Measurements from ENCODE around the gene ADGRL1. TPM values are rescaled to one million over a fixed set of nuclear protein-coding genes. Genes with fewer than 3 reads are reported as not detected.

Gene ADGRL1
- total RNA-seq, 2 donors from 2014 or later = 21.0 to 31.2 TPM

DNA sequence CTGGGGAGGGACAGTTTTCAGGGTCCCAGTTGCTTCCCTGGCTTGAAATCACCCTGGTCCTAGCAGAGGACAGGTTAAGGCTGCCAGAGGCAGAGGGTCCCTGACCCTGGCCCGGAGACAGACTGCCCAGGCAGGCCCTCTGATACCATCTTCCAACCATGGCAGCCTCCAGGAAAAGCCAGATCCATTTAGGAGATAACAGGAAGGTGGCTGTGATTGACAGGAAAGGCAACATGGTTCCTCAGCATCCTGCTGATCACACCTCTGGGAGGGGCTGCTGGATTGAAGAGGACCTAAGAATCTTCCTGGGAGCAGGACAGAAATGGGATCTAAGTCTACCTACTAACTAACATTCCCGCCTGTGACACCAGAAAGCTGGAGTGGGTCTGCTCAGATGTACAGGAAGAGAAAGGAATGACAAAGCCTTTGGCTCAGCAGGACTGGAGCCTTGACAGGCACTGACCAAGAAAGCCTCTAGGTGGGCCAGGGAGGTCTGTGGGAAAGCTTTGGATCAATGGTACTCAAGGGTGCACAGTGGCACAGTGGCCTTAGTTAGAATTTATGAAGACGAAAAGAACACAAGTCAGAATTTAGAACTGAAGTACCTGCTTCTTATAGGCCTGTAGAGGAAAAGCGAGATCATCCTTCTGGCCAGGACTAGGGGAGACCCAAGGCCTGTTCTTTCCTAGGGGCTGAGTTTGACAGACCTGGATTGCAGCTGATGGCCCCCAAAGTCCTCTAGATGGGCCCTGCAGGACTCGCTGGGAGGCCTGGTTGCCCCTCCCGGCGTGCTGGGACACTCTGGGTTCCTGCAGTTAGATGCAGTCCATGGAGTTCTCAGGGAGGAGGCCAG lies 86.1 kb downstream of the ADGRL1 start:
- Histone ChIP-seq H3K9me3 (no peaks in the 10 kb centered on the region), H3K4me3 (no peak overlapping the region), H3K4me1 (peaks cover 0 to 46% of the 10 kb centered on the region in 2 donors), H3K36me3 (no peaks in the 10 kb centered on the region), H3K27me3 (no peaks in the 10 kb centered on the region), H3K27ac (peak overlapping the region; percentile 96 to 99)
- DNase-seq (ENCODE audit: low spot score) = no peak
- TF ChIP-seq, protein P1, sequence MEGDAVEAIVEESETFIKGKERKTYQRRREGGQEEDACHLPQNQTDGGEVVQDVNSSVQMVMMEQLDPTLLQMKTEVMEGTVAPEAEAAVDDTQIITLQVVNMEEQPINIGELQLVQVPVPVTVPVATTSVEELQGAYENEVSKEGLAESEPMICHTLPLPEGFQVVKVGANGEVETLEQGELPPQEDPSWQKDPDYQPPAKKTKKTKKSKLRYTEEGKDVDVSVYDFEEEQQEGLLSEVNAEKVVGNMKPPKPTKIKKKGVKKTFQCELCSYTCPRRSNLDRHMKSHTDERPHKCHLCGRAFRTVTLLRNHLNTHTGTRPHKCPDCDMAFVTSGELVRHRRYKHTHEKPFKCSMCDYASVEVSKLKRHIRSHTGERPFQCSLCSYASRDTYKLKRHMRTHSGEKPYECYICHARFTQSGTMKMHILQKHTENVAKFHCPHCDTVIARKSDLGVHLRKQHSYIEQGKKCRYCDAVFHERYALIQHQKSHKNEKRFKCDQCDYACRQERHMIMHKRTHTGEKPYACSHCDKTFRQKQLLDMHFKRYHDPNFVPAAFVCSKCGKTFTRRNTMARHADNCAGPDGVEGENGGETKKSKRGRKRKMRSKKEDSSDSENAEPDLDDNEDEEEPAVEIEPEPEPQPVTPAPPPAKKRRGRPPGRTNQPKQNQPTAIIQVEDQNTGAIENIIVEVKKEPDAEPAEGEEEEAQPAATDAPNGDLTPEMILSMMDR (IDR thresholded peaks at IDR 0.05) = no peak

DNA sequence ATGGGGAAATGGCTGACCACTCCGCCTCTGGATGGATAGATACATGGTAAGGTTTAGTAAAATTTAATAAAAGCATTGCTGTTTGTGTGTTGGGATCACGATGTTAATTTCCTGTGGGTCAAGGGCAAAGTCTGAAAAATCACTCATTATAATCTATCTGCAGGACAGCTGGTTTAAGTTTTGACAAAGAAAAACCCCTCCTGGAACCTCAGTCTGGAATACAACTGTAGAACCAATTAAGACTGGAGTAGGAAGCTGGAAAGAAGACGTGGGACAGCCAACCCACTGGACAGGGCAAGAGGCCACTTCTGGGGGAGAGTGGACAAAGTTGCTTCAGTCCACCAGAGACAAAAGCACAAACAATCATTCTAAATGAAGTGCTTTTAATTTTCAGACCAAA lies 86.8 kb downstream of the ADGRL1 start:
- H3K27ac ChIP-seq = peak overlapping the region; percentile 96 to 99
- TF ChIP-seq, protein P1 (IDR thresholded peaks at IDR 0.05) = no peak
- H3K36me3 ChIP-seq = no peaks in the 10 kb centered on the region
- peak overlapping the region; percentile 52 to 59 for H3K4me3 ChIP-seq
- H3K27me3 ChIP-seq = no peaks in the 10 kb centered on the region
- peaks cover 0 to 53% of the 10 kb centered on the region in 2 donors for H3K4me1 ChIP-seq
- no peak for DNase-seq (ENCODE audit: low spot score)
- no peaks in the 10 kb centered on the region for H3K9me3 ChIP-seq

DNA sequence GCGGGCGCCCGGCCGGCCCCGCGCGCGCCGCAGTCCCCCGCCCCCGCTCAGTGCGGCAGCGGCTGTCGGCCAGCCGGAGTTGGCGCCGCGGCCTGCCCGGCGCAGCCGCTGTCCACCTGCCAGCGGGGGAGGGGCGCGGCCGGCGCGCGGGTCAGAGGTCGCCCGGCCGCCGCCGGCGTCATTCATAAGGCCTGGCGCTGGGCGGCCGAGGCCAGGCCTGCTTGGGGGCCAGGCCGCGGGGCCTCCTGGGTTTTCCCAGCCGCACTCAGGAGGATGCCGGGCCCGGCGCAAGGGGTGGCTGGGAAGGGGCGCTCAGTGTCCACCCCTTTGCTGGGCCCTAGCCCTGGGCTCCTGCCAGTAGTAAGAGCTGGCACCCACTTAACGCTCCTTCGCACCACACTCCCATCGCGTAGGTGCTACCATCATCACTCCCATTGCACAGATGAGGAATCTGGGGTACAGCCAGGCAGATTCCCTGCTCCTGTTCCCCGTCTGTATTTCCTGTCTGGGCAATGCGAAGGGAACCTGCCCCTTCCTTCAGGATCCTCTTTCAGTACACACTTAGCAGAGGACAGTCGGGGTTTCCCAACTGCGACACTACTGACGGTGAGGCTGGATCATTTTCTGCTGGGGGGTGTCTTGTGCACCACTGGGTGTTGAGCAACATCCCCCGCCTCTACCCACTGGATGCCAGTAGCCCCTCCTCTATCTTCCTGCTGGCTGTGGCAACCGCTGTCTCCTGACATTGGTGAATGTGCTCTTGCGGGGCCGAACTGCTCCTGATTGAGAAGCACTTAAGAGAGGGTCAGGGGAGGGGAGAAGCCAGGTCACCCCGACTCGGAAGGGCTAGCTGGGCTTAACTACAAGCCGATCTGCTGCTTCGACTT lies 87.6 kb downstream of the ADGRL1 start:
- TF ChIP-seq, protein P1 (IDR thresholded peaks at IDR 0.05) = no peak
- H3K4me1 ChIP-seq = peaks cover 0 to 61% of the 10 kb centered on the region in 2 donors

DNA sequence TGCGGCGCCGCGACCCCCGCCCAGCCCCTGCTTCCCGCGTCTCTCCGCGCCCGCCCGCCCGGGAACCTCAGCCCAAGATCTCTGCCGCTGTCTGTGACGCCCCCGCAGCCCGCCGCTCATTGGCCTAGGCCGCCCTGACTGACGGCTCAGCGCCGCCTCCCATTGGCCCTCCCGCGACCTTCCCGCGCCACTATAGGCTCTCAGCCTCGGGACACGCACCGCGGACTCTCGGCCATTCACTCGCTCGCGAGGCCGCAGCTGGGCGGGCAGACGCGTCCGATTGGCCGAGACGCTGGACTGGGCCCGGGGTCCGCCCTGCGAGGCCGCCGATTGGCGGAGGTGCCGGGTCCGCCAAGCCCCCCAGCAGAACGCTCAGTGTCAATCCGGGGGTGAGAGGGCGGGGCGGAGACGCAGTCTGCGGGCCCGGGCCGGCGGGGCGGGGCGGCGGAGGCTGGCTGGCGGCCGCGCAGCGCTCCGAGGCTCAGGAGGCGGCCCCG lies 88.3 kb downstream of the ADGRL1 start, which contains the start of gene PRKACA:
Gene PRKACA, minus strand, starts transcription at position 95 of the 497 bp plus-strand sequence. CDS start 215 bp downstream, outside the sequence.
- H3K9me3 ChIP-seq = no peaks in the 10 kb centered on the region
- peak; percentile 99 for DNase-seq (ENCODE audit: low spot score)
- H3K27me3 ChIP-seq = no peaks in the 10 kb centered on the region
- H3K36me3 ChIP-seq = no peaks in the 10 kb centered on the region
- H3K27ac ChIP-seq = peak within 1 kb of the TSS; percentile 96 to 99
- TF ChIP-seq, protein P1 (IDR thresholded peaks at IDR 0.05) = no peak
- H3K4me1 ChIP-seq = peaks cover 0 to 68% of the 10 kb centered on the region in 2 donors
- peak within 1 kb of the TSS; percentile 94 to 99 for H3K4me3 ChIP-seq

More for the DNA sequence above, 87.6 kb downstream of the ADGRL1 start:
- Histone ChIP-seq H3K27ac (peak overlapping the region; percentile 96 to 99), H3K27me3 (no peaks in the 10 kb centered on the region), H3K4me3 (peak overlapping the region; percentile 52 to 59), H3K36me3 (no peaks in the 10 kb centered on the region), H3K9me3 (no peaks in the 10 kb centered on the region)
- peak; percentile 96 for DNase-seq (ENCODE audit: low spot score)

DNA sequence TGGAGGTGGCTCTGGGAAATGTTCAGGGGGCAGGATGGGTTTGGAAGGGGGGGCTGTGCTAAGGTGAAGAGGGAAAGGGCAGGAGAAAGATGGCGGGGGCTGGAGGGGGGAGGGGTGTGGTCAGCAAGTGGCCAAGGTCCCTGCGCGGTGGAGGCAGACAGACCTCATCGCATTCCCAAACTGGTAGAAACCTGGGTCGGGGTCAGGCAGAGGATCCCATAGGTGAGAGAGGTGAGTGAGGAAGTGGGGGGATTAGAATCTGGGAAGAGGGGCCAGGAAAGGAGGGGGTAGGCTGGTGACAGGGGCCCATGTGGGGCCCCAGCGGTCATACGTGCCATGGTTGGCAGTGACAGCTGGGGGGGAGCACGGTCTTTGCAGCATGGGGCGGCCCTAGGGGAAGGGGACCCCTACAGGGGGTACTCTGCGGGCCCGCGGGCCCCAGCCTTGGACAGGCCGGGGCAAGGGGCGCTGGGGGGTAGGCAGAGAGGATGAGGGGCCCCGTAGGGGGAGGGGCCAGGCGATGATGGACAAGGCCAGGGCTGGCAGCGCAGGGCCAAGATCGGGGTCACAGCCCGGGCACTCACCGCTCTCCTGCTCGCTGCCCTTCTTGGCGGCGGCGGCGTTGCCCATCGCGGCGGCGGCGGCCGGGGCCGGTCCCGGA lies 88.9 kb downstream of the ADGRL1 start:
- Histone ChIP-seq H3K27ac (peak overlapping the region; percentile 92 to 96), H3K27me3 (no peaks in the 10 kb centered on the region), H3K4me1 (peaks cover 0 to 74% of the 10 kb centered on the region in 2 donors), H3K4me3 (peak overlapping the region; percentile 94 to 99), H3K9me3 (no peaks in the 10 kb centered on the region), H3K36me3 (no peaks in the 10 kb centered on the region)
- TF ChIP-seq, protein P1 (IDR thresholded peaks at IDR 0.05) = no peak
- DNase-seq (ENCODE audit: low spot score) = no peak
